Activated CD8-positive, alpha-beta memory T cell treated with anti-CD3 and anti-CD28 coated beads, Interleukin-2, amount 50 U/mL, for 1 hour (primary cell): ENCODE results near the gene PDE7B.

Source experiments
- DNase-seq: peaks from one replicate; pipeline ENCODE4 v3.0.0-alpha.2; 2020; ENCODE audit errors: extremely low read depth

Gene PDE7B

GRCh38 chr6:135932651-135933050 lies 81.2 kb downstream of the PDE7B start:
- DNase-seq = no peak

- DNase-seq = no peak
These were observed 84.6 kb downstream of the PDE7B start for GRCh38 chr6:135935941-135936601.

GRCh38 chr6:135936606-135937005 lies 85.1 kb downstream of the PDE7B start:
- no peak for DNase-seq

- no peak for DNase-seq
These were observed 85.6 kb downstream of the PDE7B start for GRCh38 chr6:135937106-135937505.

- no peak for DNase-seq
These were observed 87.2 kb downstream of the PDE7B start for GRCh38 chr6:135938576-135939207.

GRCh38 chr6:135939208-135939591 lies 87.7 kb downstream of the PDE7B start:
- no peak for DNase-seq

GRCh38 chr6:135940616-135941167 lies 89.2 kb downstream of the PDE7B start:
- no peak for DNase-seq

GRCh38 chr6:135941275-135942025 lies 89.9 kb downstream of the PDE7B start:
- DNase-seq = no peak

GRCh38 chr6:135944120-135944519 lies 92.6 kb downstream of the PDE7B start:
- no peak for DNase-seq

GRCh38 chr6:135946674-135947073 lies 95.2 kb downstream of the PDE7B start:
- DNase-seq = no peak

- DNase-seq = no peak
These were observed 99.2 kb downstream of the PDE7B start for GRCh38 chr6:135950669-135951068.

- DNase-seq = no peak
These were observed 99.7 kb downstream of the PDE7B start for GRCh38 chr6:135951169-135951568.

GRCh38 chr6:135953818-135954217 lies 102.3 kb downstream of the PDE7B start:
- DNase-seq = no peak

GRCh38 chr6:135955099-135955498 lies 103.6 kb downstream of the PDE7B start:
- DNase-seq = no peak

- DNase-seq = no peak
These were observed 111.2 kb downstream of the PDE7B start for GRCh38 chr6:135962731-135963130.

GRCh38 chr6:135970750-135971149 lies 119.2 kb downstream of the PDE7B start:
- no peak for DNase-seq

- no peak for DNase-seq
These were observed 119.8 kb downstream of the PDE7B start for GRCh38 chr6:135971351-135971750.

GRCh38 chr6:135972150-135972549 lies 120.6 kb downstream of the PDE7B start:
- no peak for DNase-seq

GRCh38 chr6:135972586-135972985 lies 121.1 kb downstream of the PDE7B start:
- DNase-seq = no peak

- no peak for DNase-seq
These were observed 122.9 kb downstream of the PDE7B start for GRCh38 chr6:135974426-135974825.

- DNase-seq = no peak
These were observed 125.1 kb downstream of the PDE7B start for GRCh38 chr6:135976585-135976984.

GRCh38 chr6:135983093-135983492 lies 131.6 kb downstream of the PDE7B start:
- no peak for DNase-seq
